ENCODE results near the gene TBKBP1. TPM values are rescaled to one million over a fixed set of nuclear protein-coding genes. Genes with fewer than 3 reads are reported as not detected.

TBKBP1 gene
- total and polyA plus RNA-seq, 2 experiments from 2014 or later, result 22.6 to 143 TPM

DNA sequence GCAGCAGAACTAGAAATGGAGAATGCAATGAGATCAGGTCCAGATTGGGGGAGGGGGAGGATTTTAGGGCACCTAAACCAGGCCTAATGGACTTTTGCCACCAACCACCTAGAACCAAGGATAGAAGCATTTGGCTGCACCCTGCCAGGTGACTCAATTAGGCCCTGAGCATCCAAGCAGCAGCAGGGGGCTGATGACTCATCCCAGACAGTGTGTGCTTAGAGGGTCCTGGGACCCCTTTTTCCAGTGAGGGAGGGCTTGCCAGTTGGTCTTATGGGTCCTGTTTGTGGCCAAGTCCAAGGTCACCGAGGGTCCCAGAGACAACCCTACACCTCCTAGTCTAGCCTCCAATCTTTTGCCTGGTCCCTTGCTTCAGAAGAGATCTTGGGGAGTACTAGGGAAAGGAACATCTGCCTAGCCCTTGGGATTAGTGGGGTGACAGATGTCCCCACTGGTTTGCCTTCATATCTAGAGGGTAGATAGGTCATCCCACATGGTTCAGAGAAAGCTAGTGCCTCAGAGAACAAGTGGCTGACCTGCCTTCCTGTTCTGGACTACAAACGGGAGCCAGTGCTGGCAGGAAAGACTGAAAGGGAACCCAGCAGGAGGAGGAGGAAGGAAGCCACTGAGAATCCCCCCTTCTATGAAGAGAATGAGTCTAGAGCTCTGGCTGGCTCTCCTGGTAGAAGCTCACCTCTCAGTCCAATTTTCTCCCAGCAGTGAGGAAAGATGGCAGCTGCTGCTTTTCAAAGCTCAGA lies 1.6 kb upstream of the TBKBP1 start:
- H3K27me3 ChIP-seq, result no peaks in the 10 kb centered on the region
- peak overlapping the region; percentile 95 for H3K27ac ChIP-seq
- no peaks in the 10 kb centered on the region for H3K9me3 ChIP-seq (ENCODE audit: low read depth)
- no peak for DNase-seq (ENCODE audit: low read depth in 1 of 2, low spot score in 1 of 2)
- no peaks in the 10 kb centered on the region for H3K36me3 ChIP-seq
- H3K4me1 ChIP-seq (ENCODE audit: low read depth), result peaks cover 22% of the 10 kb centered on the region
- no peak for TF ChIP-seq CTCF (IDR thresholded peaks at IDR 0.05; ENCODE audit: low read depth, low read length)
- no peak overlapping the region for H3K4me3 ChIP-seq

DNA sequence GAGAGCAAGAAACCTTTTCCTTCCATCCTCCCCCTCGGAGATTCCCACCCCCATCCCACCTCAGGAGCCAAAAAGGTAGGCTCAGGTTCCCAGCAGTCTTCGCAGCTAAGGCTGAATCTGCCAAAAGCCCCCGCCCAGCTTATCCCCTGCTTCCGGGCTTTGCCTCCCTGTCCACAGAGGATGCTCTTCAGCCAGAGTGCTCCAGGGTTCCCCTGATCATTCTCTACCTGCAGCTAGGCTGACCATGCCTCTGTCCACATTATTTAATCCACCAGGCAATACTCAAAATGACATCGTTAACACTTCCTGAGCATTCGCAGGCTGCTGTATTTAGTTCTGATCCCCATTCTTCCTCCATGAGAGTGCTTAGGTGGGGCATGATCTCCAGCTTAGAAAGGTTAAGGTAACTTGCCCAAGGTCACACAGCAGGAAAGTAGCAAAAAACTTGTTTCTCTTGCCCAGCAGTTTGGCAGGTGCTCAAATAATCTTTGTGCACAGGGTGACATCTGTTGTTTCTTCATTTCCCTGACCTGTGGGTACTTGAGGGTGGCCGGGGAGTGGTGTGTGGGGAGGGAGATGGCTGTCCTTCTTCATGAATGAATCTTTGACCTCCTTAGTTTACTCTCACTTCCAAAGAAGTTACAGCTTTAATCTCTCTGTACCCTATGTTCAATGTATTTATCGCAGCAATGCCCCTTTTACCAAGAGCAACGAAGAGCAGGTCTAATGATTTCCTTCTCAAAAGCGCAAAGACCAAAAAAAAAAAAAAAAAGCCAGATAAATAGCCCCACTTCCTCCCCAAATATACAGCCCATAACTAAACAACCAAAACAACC lies 848 bp upstream of the TBKBP1 start:
- no peaks in the 10 kb centered on the region for H3K9me3 ChIP-seq (ENCODE audit: low read depth)
- H3K4me1 ChIP-seq (ENCODE audit: low read depth), result peaks cover 22% of the 10 kb centered on the region
- DNase-seq (ENCODE audit: low read depth in 1 of 2, low spot score in 1 of 2), result no peak
- no peak for TF ChIP-seq CTCF (IDR thresholded peaks at IDR 0.05; ENCODE audit: low read depth, low read length)
- no peaks in the 10 kb centered on the region for H3K36me3 ChIP-seq
- peak overlapping the region; percentile 55 for H3K4me3 ChIP-seq
- H3K27ac ChIP-seq, result peak overlapping the region; percentile 95
- no peaks in the 10 kb centered on the region for H3K27me3 ChIP-seq

DNA sequence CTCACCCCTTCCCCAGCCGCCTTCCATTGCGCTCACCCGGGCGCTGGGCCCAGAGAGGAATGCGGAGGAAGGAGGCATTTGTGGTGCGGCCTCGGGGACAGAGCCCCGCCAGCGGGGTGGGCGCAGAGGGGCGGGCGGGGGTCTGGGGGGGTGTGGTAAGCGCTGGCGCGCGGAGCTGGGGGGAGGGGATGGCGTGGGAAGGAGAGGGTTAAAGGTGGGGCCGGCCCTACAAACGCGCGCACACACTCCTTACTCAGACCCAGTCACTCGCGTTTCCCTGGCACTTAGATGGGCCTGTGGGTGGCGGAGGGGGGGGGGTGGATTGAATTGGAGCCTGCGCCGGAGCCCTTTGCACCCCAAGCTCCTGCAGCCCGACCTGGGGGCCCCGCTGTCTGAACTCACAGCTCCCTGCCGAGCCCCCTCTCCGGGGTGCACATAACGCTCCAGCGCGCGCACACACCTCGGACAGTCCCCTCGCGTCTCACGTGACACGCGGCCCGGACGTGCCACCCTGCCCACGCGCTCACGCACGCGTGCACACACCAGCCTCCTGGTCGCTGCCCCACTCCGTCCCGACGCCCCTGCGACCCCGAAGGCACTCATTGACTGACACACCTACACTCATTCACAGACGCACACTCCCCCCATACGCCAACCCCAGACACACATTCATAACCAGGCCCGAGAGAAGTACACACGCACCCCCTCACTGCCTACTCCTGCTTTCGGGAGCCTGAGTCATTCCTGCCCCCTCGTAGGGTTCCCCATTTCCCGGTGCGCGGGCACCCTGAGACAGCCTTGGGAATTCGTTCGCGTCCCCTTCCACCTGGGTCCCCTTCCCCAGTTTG lies 844 bp downstream of the TBKBP1 start:
- H3K4me3 ChIP-seq, result peak overlapping the region; percentile 55
- peak overlapping the region; percentile 95 for H3K27ac ChIP-seq
- no peaks in the 10 kb centered on the region for H3K27me3 ChIP-seq
- H3K9me3 ChIP-seq (ENCODE audit: low read depth), result no peaks in the 10 kb centered on the region
- peak; percentile 56 to 72 for DNase-seq (ENCODE audit: low read depth in 1 of 2, low spot score in 1 of 2)
- H3K4me1 ChIP-seq (ENCODE audit: low read depth), result peaks cover 22% of the 10 kb centered on the region
- peaks cover 7% of the 10 kb centered on the region for H3K36me3 ChIP-seq
- TF ChIP-seq CTCF (IDR thresholded peaks at IDR 0.05; ENCODE audit: low read depth, low read length), result no peak

- peak; percentile 45 to 71 for DNase-seq (ENCODE audit: low read depth in 1 of 2, low spot score in 1 of 2)
- Histone ChIP-seq H3K4me3 (peak overlapping the region; percentile 55), H3K4me1 (ENCODE audit: low read depth) (peaks cover 22% of the 10 kb centered on the region), H3K27me3 (no peaks in the 10 kb centered on the region), H3K36me3 (peaks cover 7% of the 10 kb centered on the region), H3K9me3 (ENCODE audit: low read depth) (no peaks in the 10 kb centered on the region), H3K27ac (peak overlapping the region; percentile 95)
- TF ChIP-seq CTCF (IDR thresholded peaks at IDR 0.05; ENCODE audit: low read depth, low read length), result no peak
Observed at GRCh38 chr17:47695429-47696376, 1.7 kb downstream of the TBKBP1 start.
